IMR-90 (cell line): ENCODE measurements around the gene GPRC5B. TPM values are rescaled to one million over a fixed set of nuclear protein-coding genes. Genes with fewer than 3 reads are reported as not detected.

Source experiments
- ATAC-seq: fragments of 200-7000 bp; cut with Tn5 transposase; 2 replicates; pipeline ENCODE4 v1.9.1; 2020; ENCODE audit warnings: low read depth, mild to moderate bottlenecking, moderate library complexity
- BruUV-seq: library from RNA; stranded (reverse); fragments of 400-500 nt; replicated peaks from 2 replicates; lab custom pipeline; 2021; lab: Mats Ljungman, UMichigan
- CTCF ChIA-PET: fragments of 300-600 bp; formaldehyde crosslinking; extraction: SDS; loops from one replicate; lab custom pipeline; 2021; ENCODE audit warnings: antibody characterized with exemption; lab: Yijun Ruan, JAX
- POLR2A ChIA-PET: fragments of 300-600 bp; sonication (Branson Sonifier 250); formaldehyde crosslinking; loops from one replicate; lab custom pipeline; 2022; ENCODE audit warnings: antibody characterized with exemption; ENCODE audit not compliant: unreplicated experiment; lab: Charles Lee
- DNase-seq: peaks from one replicate; pipeline ENCODE4 v3.0.0; 2013
- H2AFZ ChIP-seq: replicated peaks from 2 replicates; pipeline ENCODE3; 2013; ENCODE audit warnings: low read length, mild to moderate bottlenecking; ENCODE audit not compliant: poor library complexity
- H2AK5ac ChIP-seq: 2 replicates; pipeline ENCODE4 v1.6.1; 2013; ENCODE audit warnings: low read depth, low read length, inconsistent platforms
- H2AK9ac ChIP-seq: replicated peaks from 2 replicates; pipeline ENCODE3; 2013; ENCODE audit warnings: mild to moderate bottlenecking, low read depth, low read length, moderate library complexity; ENCODE audit not compliant: poor library complexity
- H2BK120ac ChIP-seq: 2 replicates; pipeline ENCODE4 v1.6.1; 2013; ENCODE audit warnings: low read depth, low read length, inconsistent platforms
- H2BK15ac ChIP-seq: 3 replicates; pipeline ENCODE4 v1.6.1; 2013; ENCODE audit warnings: low read depth, low read length, inconsistent platforms
- H2BK20ac ChIP-seq: 2 replicates; pipeline ENCODE4 v1.6.1; 2013; ENCODE audit warnings: low read depth, mild to moderate bottlenecking, inconsistent platforms, low read length, moderate library complexity
- H2BK5ac ChIP-seq: 2 replicates; pipeline ENCODE4 v1.6.1; 2013; ENCODE audit warnings: mild to moderate bottlenecking, low read depth, low read length, inconsistent platforms; ENCODE audit not compliant: poor library complexity, severe bottlenecking
- H3K14ac ChIP-seq: replicated peaks from 2 replicates; pipeline ENCODE4 v1.6.1; 2013; ENCODE audit warnings: low read depth, low read length, inconsistent platforms
- H3K18ac ChIP-seq: 2 replicates; pipeline ENCODE4 v1.6.1; 2013; ENCODE audit warnings: low read depth, low read length, control low read depth
- H3K23ac ChIP-seq: 2 replicates; pipeline ENCODE4 v1.6.1; 2013; ENCODE audit warnings: low read depth, low read length, inconsistent platforms
- H3K27ac ChIP-seq: 2 replicates; pipeline ENCODE4 v1.5.1; 2013; ENCODE audit warnings: mild to moderate bottlenecking, control low read depth, low read length; ENCODE audit not compliant: insufficient read depth
- H3K27me3 ChIP-seq: 2 replicates; pipeline ENCODE4 v1.6.1; 2013; ENCODE audit warnings: low read length; ENCODE audit not compliant: control insufficient read depth, insufficient read depth
- H3K36me3 ChIP-seq: 2 replicates; pipeline ENCODE4 v1.6.1; 2013; ENCODE audit warnings: low read length, mixed read lengths; ENCODE audit not compliant: control insufficient read depth, insufficient read depth
- H3K4ac ChIP-seq: 2 replicates; pipeline ENCODE4 v1.6.1; 2013; ENCODE audit warnings: low read depth, low read length, inconsistent platforms
- H3K4me1 ChIP-seq: 2 replicates; pipeline ENCODE4 v1.6.1; 2013; ENCODE audit warnings: low read length, mixed read lengths; ENCODE audit not compliant: control insufficient read depth, insufficient read depth
- H3K4me2 ChIP-seq: 2 replicates; pipeline ENCODE4 v1.6.1; 2013; ENCODE audit warnings: low read depth, mild to moderate bottlenecking, control low read depth, low read length, moderate library complexity
- H3K4me3 ChIP-seq: 2 replicates; pipeline ENCODE4 v1.5.1; 2013; ENCODE audit warnings: low read depth, mild to moderate bottlenecking, control low read depth, low read length, moderate library complexity; ENCODE audit not compliant: insufficient read depth
- H3K56ac ChIP-seq: 2 replicates; pipeline ENCODE4 v1.6.1; 2013; ENCODE audit warnings: low read length, inconsistent platforms; ENCODE audit not compliant: insufficient read depth; ENCODE audit errors: extremely low read depth
- H3K79me1 ChIP-seq, 2 experiments: 2 replicates each; pipeline ENCODE4 v1.6.1; 2013; ENCODE audit warnings: low read length in 2 of 2, inconsistent platforms in 1 of 2, low read depth in 1 of 2
- H3K9ac ChIP-seq: 2 replicates; pipeline ENCODE4 v1.6.1; 2013; ENCODE audit warnings: low read depth, low read length, control low read depth
- H3K9me1 ChIP-seq: 2 replicates; pipeline ENCODE4 v1.6.1; 2013; ENCODE audit warnings: low read length, inconsistent platforms; ENCODE audit not compliant: insufficient read depth
- H3K9me3 ChIP-seq: 2 replicates; pipeline ENCODE4 v1.6.1; 2013; ENCODE audit warnings: low read length; ENCODE audit not compliant: control insufficient read depth, insufficient read depth
- H4K20me1 ChIP-seq: 2 replicates; pipeline ENCODE4 v1.6.1; 2013; ENCODE audit warnings: low read length, inconsistent platforms; ENCODE audit not compliant: insufficient read depth
- H4K5ac ChIP-seq: 2 replicates; pipeline ENCODE4 v1.6.1; 2013; ENCODE audit warnings: mild to moderate bottlenecking, low read depth, low read length, control low read depth
- H4K8ac ChIP-seq, 2 experiments: 2 replicates each; pipeline ENCODE4 v1.6.1; 2013; ENCODE audit warnings: low read depth in 2 of 2, low read length in 2 of 2, control low read depth in 1 of 2, inconsistent platforms in 1 of 2
- H4K91ac ChIP-seq: 2 replicates; pipeline ENCODE4 v1.6.1; 2013; ENCODE audit warnings: low read depth, low read length, inconsistent platforms; ENCODE audit not compliant: insufficient read depth
- BHLHE40 ChIP-seq: fragments of 150-350 bp; IDR thresholded peaks from 2 replicates; pipeline ENCODE4 v1.6.1; 2016; ENCODE audit warnings: mild to moderate bottlenecking, low read depth, low read length
- CEBPB ChIP-seq: IDR thresholded peaks from 2 replicates; pipeline ENCODE4 v1.6.1; 2012; ENCODE audit warnings: low read depth, low read length, improper control_type of control experiment
- CHD1 ChIP-seq: IDR thresholded peaks from 2 replicates; pipeline ENCODE4 v1.6.1; 2012; ENCODE audit warnings: low read depth, low read length, improper control_type of control experiment
- CTCF ChIP-seq: conservative IDR thresholded peaks from 2 replicates; pipeline ENCODE4 v1.5.1; 2012; ENCODE audit warnings: mild to moderate bottlenecking, low read depth, low read length, improper control_type of control experiment
- ELK1 ChIP-seq: fragments of 150-350 bp; IDR thresholded peaks from 2 replicates; pipeline ENCODE4 v1.6.1; 2016; ENCODE audit warnings: low read depth, mild to moderate bottlenecking, low read length, moderate library complexity, borderline replicate concordance
- FOS ChIP-seq: fragments of 150-350 bp; IDR thresholded peaks from 2 replicates; pipeline ENCODE4 v1.6.1; 2016; ENCODE audit warnings: low read depth, low read length
- MAFK ChIP-seq: IDR thresholded peaks from 2 replicates; pipeline ENCODE4 v1.6.1; 2012; ENCODE audit warnings: low read depth, low read length, improper control_type of control experiment
- MAZ ChIP-seq: IDR thresholded peaks from 2 replicates; pipeline ENCODE4 v1.6.1; 2012; ENCODE audit warnings: low read depth, mild to moderate bottlenecking, low read length, improper control_type of control experiment, moderate library complexity, borderline replicate concordance
- MXI1 ChIP-seq: IDR thresholded peaks from 2 replicates; pipeline ENCODE4 v1.6.1; 2012; ENCODE audit warnings: low read depth, mild to moderate bottlenecking, low read length, moderate library complexity, borderline replicate concordance
- NFE2L2 ChIP-seq: fragments of 150-350 bp; IDR thresholded peaks from 2 replicates; pipeline ENCODE4 v1.6.1; 2016; ENCODE audit warnings: low read depth, mild to moderate bottlenecking, low read length
- POLR2A ChIP-seq: IDR thresholded peaks from 2 replicates; pipeline ENCODE4 v1.6.1; 2012; ENCODE audit warnings: mild to moderate bottlenecking, low read depth, low read length
- RAD21 ChIP-seq: IDR thresholded peaks from 2 replicates; pipeline ENCODE4 v1.6.1; 2012; ENCODE audit warnings: low read length, improper control_type of control experiment
- RCOR1 ChIP-seq: IDR thresholded peaks from 2 replicates; pipeline ENCODE4 v1.6.1; 2012; ENCODE audit warnings: mild to moderate bottlenecking, low read length, improper control_type of control experiment; ENCODE audit not compliant: insufficient replicate concordance
- RFX5 ChIP-seq: IDR thresholded peaks from 2 replicates; pipeline ENCODE4 v1.8.0; 2012; ENCODE audit warnings: low read depth, mild to moderate bottlenecking, low read length, moderate library complexity
- SMC3 ChIP-seq: fragments of 150-350 bp; IDR thresholded peaks from 2 replicates; pipeline ENCODE4 v1.6.1; 2016; ENCODE audit warnings: low read depth, mild to moderate bottlenecking, antibody characterized with exemption, low read length, moderate library complexity
- USF2 ChIP-seq: fragments of 150-350 bp; IDR thresholded peaks from 2 replicates; pipeline ENCODE4 v1.6.1; 2017; ENCODE audit warnings: mild to moderate bottlenecking, antibody characterized with exemption, low read length, low read depth
- WGBS, 2 experiments: methylation state at CpG; one replicate each; pipeline versions ENCODE4 v1.1.5 to v1.1.7; 2013; ENCODE audit warnings: missing lambda C conversion rate in 2 of 2; ENCODE audit not compliant: insufficient read length in 1 of 2; ENCODE audit errors: extremely low coverage in 2 of 2; 5-methylcytosine and 5-hydroxymethylcytosine counted together
- dilution Hi-C: fragments of 300-500 bp; cut with HindIII; formaldehyde crosslinking; loops from one replicate; pipeline ENCODE4 v1.14.3; 2018; ENCODE audit warnings: low sequenced_read_pairs; ENCODE audit not compliant: unreplicated experiment
- in situ Hi-C: fragments of 300-500 bp; cut with MboI; formaldehyde crosslinking; loops from 3 replicates; pipeline ENCODE4 v1.14.3; 2019; ENCODE audit warnings: low sequenced_read_pairs, inconsistent platforms, mixed read lengths
- intact Hi-C: fragments of 100-400 bp; cut with micrococcal nuclease; formaldehyde crosslinking; loops from 2 replicates; pipeline ENCODE4 v1.10.0; 2022
- polyA plus RNA-seq, 3 experiments: library from polyadenylated mRNA; depleted of rRNA; stranded (reverse); fragments of >200 nt; gene quantifications; 2 replicates each; pipeline ENCODE4 v1.2.3, GENCODE V29; 2012; ENCODE audit warnings: low replicate concordance in 1 of 3
- total RNA-seq: library from RNA; depleted of rRNA; stranded (reverse); fragments of >200 nt; gene quantifications from 2 replicates; pipeline ENCODE4 v1.2.3, GENCODE V29; 2012

The GPRC5B gene
- total and polyA plus RNA-seq, 2 of the 4 experiments (the other 2 are of a cell fraction) = 2.5 to 8.5 TPM

- no peak overlapping the region for H4K5ac ChIP-seq
- no peaks in the 10 kb centered on the region for H3K79me1 ChIP-seq
- WGBS, 2 experiments = no CpG with 5 or more reads among the region's 2 CpGs
- no peaks in the 10 kb centered on the region for H3K9me3 ChIP-seq
- no peak overlapping the region for H2BK5ac ChIP-seq
- no peak overlapping the region for H2BK120ac ChIP-seq
- H4K20me1 ChIP-seq = no peaks in the 10 kb centered on the region
- H2AK9ac ChIP-seq = no peak overlapping the region
- dilution Hi-C loops (no loop called here), in situ Hi-C loops (no loop called here), intact Hi-C loops (loop anchor here (5.0 kb wide), 1 partner anchor 58 kb away; no protein-coding TSS in a partner anchor)
- H2AK5ac ChIP-seq = no peak overlapping the region
- H3K27me3 ChIP-seq = no peaks in the 10 kb centered on the region
- no peak overlapping the region for H3K4me3 ChIP-seq
- no peak overlapping the region for H3K27ac ChIP-seq
- no peak overlapping the region for H3K4ac ChIP-seq
- 0 out of 2 replicates have a peak overlapping the region, but pooled peaks have one; percentile 8 for H3K18ac ChIP-seq
- H3K23ac ChIP-seq = no peak overlapping the region
- H3K9ac ChIP-seq = no peak overlapping the region
- TF ChIP-seq MAZ (no peak), CHD1 (no peak), MXI1 (no peak), MAFK (no peak), CTCF (no peak), CEBPB (no peak), FOS (no peak), RCOR1 (no peak), RFX5 (no peak), ELK1 (no peak), RAD21 (no peak), USF2 (no peak), BHLHE40 (no peak), SMC3 (no peak), NFE2L2 (no peak), POLR2A (no peak)
- ChIA-PET CTCF (no interaction called here), POLR2A (no interaction called here)
- no peak for ATAC-seq
- no peak overlapping the region for H3K56ac ChIP-seq
- peaks cover 4% of the 10 kb centered on the region; the same call in 1 of the 2 replicates for H3K9me1 ChIP-seq
- H3K4me1 ChIP-seq = peaks cover 8% of the 10 kb centered on the region
- no peak overlapping the region for H2BK15ac ChIP-seq
- no peak overlapping the region for H3K14ac ChIP-seq
- H4K91ac ChIP-seq = no peak overlapping the region
- H2AFZ ChIP-seq = no peak overlapping the region
- H3K36me3 ChIP-seq = no peaks in the 10 kb centered on the region
- no peak overlapping the region for H2BK20ac ChIP-seq
- H4K8ac ChIP-seq = no peak overlapping the region
- no peak overlapping the region for H3K4me2 ChIP-seq
- no TSS peak for BruUV-seq
- DNase-seq = no peak
Observed at GRCh38 chr16:19815418-19815817, 69.2 kb downstream of the GPRC5B start.
